GM19351 (cell line): ENCODE data around the gene CRTC1.

Experiments
- ATAC-seq: cut with Tn5 transposase; IDR thresholded peaks from one replicate; pipeline ENCODE4 v1.9.1; 2021; ENCODE audit warnings: mild to moderate bottlenecking, moderate library complexity; ENCODE audit not compliant: unreplicated experiment

The CRTC1 gene

DNA sequence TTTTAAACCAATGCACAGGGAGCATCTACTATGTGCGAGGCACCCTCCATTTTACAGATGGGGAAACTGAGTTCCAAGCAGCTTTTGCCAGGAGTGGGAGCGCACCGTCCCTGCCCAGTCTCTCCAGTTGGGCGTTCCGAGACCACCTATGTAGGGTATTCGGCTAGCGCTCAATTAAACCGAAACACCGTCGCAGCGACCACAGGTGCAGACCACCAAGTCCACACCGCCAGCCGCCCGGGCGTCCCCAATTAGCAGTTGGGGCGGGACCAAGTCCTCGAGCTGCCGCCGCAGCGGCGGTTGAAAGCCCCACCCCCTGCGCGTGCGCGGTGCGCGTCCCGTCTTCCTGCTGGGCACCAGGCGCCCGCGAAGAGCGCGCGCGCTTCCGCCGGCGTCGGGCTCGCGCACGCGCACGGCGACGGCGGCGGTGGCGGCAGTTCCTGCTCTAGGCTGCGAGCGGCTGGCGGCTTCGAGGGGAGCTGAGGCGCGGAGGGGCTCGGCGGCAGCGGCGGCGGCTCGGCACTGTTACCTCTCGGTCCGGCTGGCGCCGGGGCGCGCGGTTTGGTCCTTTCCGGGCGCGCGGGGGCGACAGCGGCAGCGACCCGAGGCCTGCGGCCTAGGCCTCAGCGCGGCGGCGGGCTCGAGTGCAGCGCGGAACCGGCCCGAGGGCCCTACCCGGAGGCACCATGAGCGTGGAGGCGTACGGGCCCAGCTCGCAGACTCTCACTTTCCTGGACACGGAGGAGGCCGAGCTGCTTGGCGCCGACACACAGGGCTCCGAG is 148.2 kb downstream of the CRTC1 start, which contains the start of gene UPF1:
Gene UPF1, plus strand, starts transcription at position 436 of the 782 bp plus-strand sequence. Its CDS starts 251 bp downstream, at position 687.
- ATAC-seq, result peak; percentile 70
